Left lung (tissue), 10 donors: ENCODE results near the gene DDN. TPM values are rescaled to one million over a fixed set of nuclear protein-coding genes. Genes with fewer than 3 reads are reported as not detected.

Source experiments
- ATAC-seq: fragments of 200-7000 bp; cut with Tn5 transposase; one replicate; pipeline ENCODE4 v1.9.1; 2020; ENCODE audit warnings: moderate library complexity
- DNase-seq, 4 donors: peaks; one replicate each; pipeline ENCODE4 v3.0.0-alpha.2; 2013 to 2020
- H3K27ac ChIP-seq, 2 donors: fragments of 200-600 bp; sonication (generic) in 1 of 2; one replicate each; pipeline versions ENCODE4 v1.5.0 to v1.8.0; 2020 to 2021
- H3K27me3 ChIP-seq, 2 donors: fragments of 200-600 bp; sonication (generic) in 1 of 2; one replicate each; pipeline versions ENCODE4 v1.5.0 to v1.8.0; 2020 to 2021
- H3K36me3 ChIP-seq, 2 donors: fragments of 200-600 bp; sonication (generic) in 1 of 2; one replicate each; pipeline versions ENCODE4 v1.5.0 to v1.8.0; 2020 to 2021
- H3K4me1 ChIP-seq, 2 donors: fragments of 200-600 bp; one replicate each; pipeline ENCODE4 v1.8.0; 2021
- H3K4me3 ChIP-seq, 2 donors: fragments of 200-600 bp; sonication (generic) in 1 of 2; one replicate each; pipeline versions ENCODE4 v1.5.0 to v1.8.0; 2020 to 2021; ENCODE audit warnings: mild to moderate bottlenecking in 1 of 2
- H3K9me3 ChIP-seq, 2 donors: fragments of 200-600 bp; sonication (generic) in 1 of 2; one replicate each; pipeline versions ENCODE4 v1.5.0 to v1.8.0; 2020 to 2021
- CTCF ChIP-seq, 2 donors: fragments of 200-600 bp; sonication (generic) in 1 of 2; IDR thresholded peaks; one replicate each; pipeline versions ENCODE4 v1.5.0 to v1.8.0; 2021; ENCODE audit warnings: antibody characterized with exemption in 2 of 2
- intact Hi-C, 2 donors: fragments of 100-400 bp; cut with DNase I; formaldehyde crosslinking; loops; one replicate each; pipeline versions ENCODE4 v1.11.2 to v1.14.2; 2022
- polyA plus RNA-seq, 6 donors: library from polyadenylated mRNA; unstranded; fragments of 120-200 nt; gene quantifications; one replicate each; pipeline ENCODE4 v1.2.1, GENCODE V29; 2013; ENCODE audit not compliant: insufficient read length in 6 of 6
- total RNA-seq, 2 donors: library from RNA; stranded (reverse); fragmentation: NEBNext Ultra II Directional; extraction: Animal tissue kit (Norgen Biotek cat#: 25700); gene quantifications; one replicate each; pipeline ENCODE4 v1.2.1, GENCODE V29; 2021
- donor health status: DM: no; HTN: yes; CAD: no.
- donor health status: DM: no; HTN: no; CAD: no.

The DDN gene
- total and polyA plus RNA-seq, 8 donors = 0.06 to 0.68 (median 0.23) TPM

DNA sequence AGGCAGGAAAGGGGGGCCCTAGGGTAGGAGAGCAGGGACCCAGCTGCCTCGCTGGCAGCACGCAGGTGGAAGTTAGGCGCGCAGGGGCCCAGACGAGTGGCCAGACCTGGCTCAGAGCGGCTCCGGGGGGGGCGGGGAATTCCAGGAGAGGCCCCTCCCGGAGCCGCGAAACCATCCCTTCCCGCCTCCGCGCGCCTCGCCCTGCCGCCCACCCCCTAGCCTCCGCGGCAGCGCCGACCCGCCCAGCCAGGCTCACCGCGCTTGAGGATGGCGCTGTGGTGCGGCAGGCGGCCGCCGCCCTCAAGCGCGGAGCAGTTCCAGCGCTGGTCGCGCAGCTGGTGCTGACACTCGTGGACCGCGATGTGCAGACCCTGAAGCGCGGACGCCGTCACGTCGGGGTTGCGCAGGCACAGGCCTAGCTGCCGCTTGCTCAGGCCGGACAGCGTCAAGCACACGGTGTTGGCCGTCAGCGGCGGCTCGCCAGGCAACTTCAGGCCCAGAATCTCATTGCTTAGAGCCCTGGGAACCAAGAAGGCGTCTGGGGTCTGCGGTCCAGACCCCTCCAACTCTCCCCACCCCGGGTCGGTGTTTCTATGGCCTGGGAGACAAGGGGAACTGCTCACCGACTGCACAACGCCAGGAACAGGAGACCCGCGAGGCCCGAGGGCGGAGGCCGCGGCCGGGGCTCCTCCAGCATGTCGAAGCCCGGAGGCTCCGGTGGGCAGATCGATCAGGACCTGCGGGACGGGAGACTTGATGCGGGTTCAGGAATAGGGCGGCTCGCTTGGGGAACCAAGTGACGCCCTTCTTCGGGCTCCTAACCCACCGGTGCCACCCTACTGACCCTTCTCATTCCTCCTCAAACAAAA lies 29.1 kb downstream of the DDN start:
- Histone ChIP-seq H3K27me3 (peaks cover 44 to 64% of the 10 kb centered on the region in 2 donors), H3K4me3 (no peak overlapping the region), H3K9me3 (no peaks in the 10 kb centered on the region), H3K36me3 (no peaks in the 10 kb centered on the region), H3K27ac (no peak overlapping the region), H3K4me1 (peaks cover 12 to 45% of the 10 kb centered on the region in 2 donors)
- intact Hi-C loops = no loop called here
- peak; percentile 58 for ATAC-seq
- TF ChIP-seq CTCF (IDR thresholded peaks at IDR 0.05) = no peak
- peak in 1 of 4 donors; percentile 79 for DNase-seq

- no peak for TF ChIP-seq CTCF (IDR thresholded peaks at IDR 0.05)
- Histone ChIP-seq H3K4me3 (no peak overlapping the region), H3K27ac (no peak overlapping the region), H3K9me3 (no peaks in the 10 kb centered on the region), H3K27me3 (peaks cover 44 to 57% of the 10 kb centered on the region in 2 donors), H3K36me3 (no peaks in the 10 kb centered on the region), H3K4me1 (peaks cover 12 to 45% of the 10 kb centered on the region in 2 donors)
- intact Hi-C loops = no loop called here
- DNase-seq (no peak), ATAC-seq (no peak)
Observed at GRCh38 chr12:48969160-48969771, 29.9 kb downstream of the DDN start.

- no peak for TF ChIP-seq CTCF (IDR thresholded peaks at IDR 0.05)
- Histone ChIP-seq H3K4me3 (no peak overlapping the region), H3K27ac (no peak overlapping the region), H3K4me1 (peaks cover 7 to 38% of the 10 kb centered on the region in 2 donors), H3K27me3 (peaks cover 39 to 49% of the 10 kb centered on the region in 2 donors), H3K9me3 (no peaks in the 10 kb centered on the region), H3K36me3 (no peaks in the 10 kb centered on the region)
- intact Hi-C loops = no loop called here
- no peak for ATAC-seq
- no peak for DNase-seq
Observed at GRCh38 chr12:48968467-48968866, 30.7 kb downstream of the DDN start.

DNA sequence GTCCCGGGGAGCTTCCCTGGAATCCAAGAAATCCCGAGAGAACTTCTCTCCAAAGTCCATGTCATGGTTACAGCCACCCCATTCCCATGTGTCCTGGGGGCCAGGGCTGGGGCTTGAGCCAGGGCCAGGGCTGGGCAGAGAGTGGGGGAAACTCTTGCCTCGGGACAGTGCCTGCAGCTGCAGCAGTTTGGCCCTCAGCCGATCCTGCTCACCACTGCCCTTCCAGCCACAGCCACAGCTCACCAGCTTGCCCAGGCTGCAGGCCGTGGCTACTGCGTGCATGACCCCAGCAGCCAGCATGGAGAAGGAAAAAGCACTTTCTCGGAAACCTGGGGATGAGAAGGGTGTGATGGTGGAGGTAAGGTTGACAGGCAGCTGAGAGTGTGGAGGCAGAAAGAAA lies 31.2 kb downstream of the DDN start:
- Histone ChIP-seq H3K4me3 (no peak overlapping the region), H3K9me3 (no peaks in the 10 kb centered on the region), H3K4me1 (peaks cover 6 to 33% of the 10 kb centered on the region in 2 donors), H3K27ac (no peak overlapping the region), H3K36me3 (no peaks in the 10 kb centered on the region), H3K27me3 (peaks cover 34 to 44% of the 10 kb centered on the region in 2 donors)
- no peak for ATAC-seq
- no peak for TF ChIP-seq CTCF (IDR thresholded peaks at IDR 0.05)
- intact Hi-C loops = no loop called here
- no peak for DNase-seq

- no peaks in the 10 kb centered on the region for H3K36me3 ChIP-seq
- H3K27me3 ChIP-seq = peaks cover 18 to 30% of the 10 kb centered on the region in 2 donors
- H3K4me1 ChIP-seq = peaks cover 3 to 18% of the 10 kb centered on the region in 2 donors
- H3K27ac ChIP-seq = no peak overlapping the region
- ATAC-seq = no peak
- DNase-seq = no peak
- TF ChIP-seq CTCF (IDR thresholded peaks at IDR 0.05) = no peak
- intact Hi-C loops = no loop called here
- no peak overlapping the region for H3K4me3 ChIP-seq
- H3K9me3 ChIP-seq = no peaks in the 10 kb centered on the region
Observed at GRCh38 chr12:48966177-48966895, 32.8 kb downstream of the DDN start.
